ENCODE results near the gene FGD4.

FGD4 gene

GRCh38 chr12:32692358-32692757 is 293.0 kb downstream of the FGD4 start:
- TF ChIP-seq ZFX (IDR thresholded peaks at IDR 0.05; ENCODE audit: borderline replicate concordance) (no peak), CTCF (IDR thresholded peaks at IDR 0.05) (no peak)
- no peak overlapping the region for H3K27ac ChIP-seq

GRCh38 chr12:32693036-32693435 is 293.7 kb downstream of the FGD4 start:
- TF ChIP-seq ZFX (IDR thresholded peaks at IDR 0.05; ENCODE audit: borderline replicate concordance) (no peak), CTCF (IDR thresholded peaks at IDR 0.05) (no peak)
- no peak overlapping the region for H3K27ac ChIP-seq

Data from 22Rv1 (cell line).